NCI-H1417 treated with DMSO at 0.1 percent for 48 hours (cell line): ENCODE measurements around the gene LCAT.
"Not testable (repeated sequence)": the region's sequence is repeated elsewhere in the genome, so short reads cannot be mapped to it uniquely, and the experiment has no call there.

Experiments
- DNase-seq: peaks from one replicate; lab custom pipeline; 2025; lab: John Stamatoyannopoulos, UW

The LCAT gene

DNA sequence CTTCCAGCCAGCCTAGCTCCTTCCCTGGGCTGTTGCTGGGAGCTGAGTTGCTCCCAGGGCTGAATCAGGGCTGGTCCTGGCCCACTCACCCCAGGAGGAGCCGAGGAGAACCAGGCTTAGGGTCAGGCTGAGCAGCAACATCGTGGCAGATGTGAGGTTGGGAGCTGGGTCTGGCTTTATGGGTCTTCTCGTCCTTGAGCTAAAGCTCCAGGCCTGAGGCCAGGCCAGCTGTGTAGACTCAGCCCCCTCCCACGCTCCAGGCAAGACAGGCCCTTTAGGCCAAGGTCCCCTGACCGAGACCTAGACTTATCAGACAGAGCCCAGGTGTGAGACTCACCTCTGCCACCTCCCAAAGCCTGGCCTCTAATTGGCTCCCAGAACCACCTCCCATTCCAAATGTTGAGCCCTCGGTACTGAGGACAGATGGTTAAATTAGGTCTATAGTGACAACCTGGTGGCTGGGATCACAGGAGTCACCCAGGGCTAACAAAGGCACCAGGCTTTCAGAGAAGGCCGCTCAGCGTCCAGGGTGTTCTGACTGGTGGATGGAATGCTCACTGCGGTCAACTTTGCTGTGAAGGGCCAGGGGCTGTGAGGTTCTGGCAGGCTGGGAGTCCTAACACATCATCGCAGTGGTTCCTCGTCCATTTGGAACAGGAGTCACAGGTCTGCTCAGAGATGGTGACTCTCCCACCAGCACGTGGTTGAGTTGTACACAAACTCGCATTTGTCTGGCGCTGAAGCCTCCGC is 12.0 kb downstream of the LCAT start, which contains the start of gene CTRL:
Gene CTRL (minus strand): TSS at position 151 of the 750 bp plus-strand sequence. CDS start 10 bp downstream, at position 141.
- DNase-seq: no peak

DNA sequence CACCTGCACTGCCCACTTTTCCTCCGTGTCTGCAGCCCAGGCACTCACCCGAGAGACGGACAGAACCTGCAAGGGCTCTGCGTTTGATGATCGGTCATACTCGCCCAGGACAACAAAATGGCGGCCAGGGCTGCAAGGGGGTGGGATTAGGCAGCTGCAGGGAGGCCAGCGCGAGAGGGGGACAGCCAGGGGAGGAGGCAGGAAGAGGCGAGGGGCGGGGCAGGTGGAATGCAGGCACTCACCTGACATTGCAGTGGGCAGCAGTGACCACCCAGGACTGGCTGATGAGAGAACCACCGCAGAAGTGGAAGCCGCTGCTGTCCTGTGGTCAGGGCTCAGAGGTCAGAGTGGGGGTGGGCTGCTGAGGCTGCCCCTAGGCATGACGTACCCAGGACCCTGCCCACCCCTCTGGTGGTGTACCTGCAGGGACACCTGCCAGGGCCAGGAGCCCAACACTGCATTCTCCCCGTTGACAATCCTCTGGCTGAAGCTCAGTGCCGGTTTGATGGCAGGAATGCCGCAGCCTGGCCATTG is 13.2 kb downstream of the LCAT start:
- DNase-seq: no peak

DNA sequence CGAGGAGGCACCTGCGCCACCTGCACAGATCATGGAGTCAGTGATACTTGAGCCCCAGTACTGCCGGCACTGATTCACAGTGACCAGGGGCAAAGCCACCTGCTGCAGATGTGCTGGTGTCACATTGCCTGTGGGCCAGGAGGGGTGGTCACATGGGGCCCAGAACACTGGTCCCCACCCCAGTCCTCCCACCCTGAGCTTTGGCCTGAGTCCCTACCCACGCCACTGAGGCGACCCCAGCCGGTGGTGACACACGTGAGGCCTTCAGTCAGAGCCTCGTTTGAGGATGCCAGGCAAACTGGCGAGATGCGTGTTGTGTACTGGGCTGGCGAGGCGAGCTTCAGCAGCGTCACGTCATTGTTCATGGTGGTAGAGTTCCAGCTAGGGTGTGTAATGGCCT is 13.7 kb downstream of the LCAT start:
- DNase-seq: no peak

DNA sequence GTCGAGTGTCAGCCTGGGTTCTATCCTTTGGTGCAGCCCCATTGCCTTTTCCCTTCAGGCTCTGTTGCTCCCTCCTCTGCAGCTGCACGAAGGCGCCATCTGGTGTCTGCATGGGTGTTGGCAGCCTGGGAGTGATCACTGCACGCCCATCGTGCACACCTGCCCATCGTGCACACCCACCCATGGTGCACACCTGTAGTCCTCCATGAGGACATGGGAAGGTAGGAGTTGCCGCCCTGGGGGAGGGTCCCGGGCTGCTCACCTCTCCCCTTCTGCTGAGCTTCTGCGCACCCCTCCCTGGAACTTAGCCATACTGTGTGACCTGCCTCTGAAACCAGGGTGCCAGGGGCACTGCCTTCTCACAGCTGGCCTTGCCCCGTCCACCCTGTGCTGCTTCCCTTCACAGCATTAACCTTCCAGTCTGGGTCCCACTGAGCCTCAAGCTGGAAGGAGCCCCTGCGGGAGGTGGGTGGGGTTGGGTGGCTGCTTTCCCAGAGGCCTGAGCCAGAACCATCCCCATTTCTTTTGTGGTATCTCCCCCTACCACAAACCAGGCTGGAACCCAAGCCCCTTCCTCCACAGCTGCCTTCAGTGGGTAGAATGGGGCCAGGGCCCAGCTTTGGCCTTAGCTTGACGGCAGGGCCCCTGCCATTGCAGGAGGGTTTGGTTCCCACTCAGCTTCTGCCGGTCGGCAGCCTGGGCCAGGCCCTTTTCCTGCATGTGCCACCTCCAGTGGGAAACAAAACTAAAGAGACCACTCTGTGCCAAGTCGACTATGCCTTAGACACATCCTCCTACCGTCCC is 15.2 kb downstream of the LCAT start:
- no peak for DNase-seq

DNA sequence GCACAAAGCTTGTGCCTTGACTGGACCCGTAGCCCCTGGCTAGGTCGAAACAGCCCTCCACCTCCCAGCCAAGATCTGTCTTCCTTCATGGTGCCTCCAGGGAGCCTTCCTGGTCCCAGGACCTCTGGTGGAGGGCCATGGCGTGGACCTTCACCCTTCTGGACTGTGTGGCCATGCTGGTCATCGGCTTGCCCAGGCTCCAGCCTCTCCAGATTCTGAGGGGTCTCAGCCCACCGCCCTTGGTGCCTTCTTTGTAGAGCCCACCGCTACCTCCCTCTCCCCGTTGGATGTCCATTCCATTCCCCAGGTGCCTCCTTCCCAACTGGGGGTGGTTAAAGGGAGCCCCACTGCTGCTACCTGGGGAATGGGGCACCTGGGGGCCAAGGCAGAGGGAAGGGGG is 15.8 kb downstream of the LCAT start:
- no peak for DNase-seq

DNA sequence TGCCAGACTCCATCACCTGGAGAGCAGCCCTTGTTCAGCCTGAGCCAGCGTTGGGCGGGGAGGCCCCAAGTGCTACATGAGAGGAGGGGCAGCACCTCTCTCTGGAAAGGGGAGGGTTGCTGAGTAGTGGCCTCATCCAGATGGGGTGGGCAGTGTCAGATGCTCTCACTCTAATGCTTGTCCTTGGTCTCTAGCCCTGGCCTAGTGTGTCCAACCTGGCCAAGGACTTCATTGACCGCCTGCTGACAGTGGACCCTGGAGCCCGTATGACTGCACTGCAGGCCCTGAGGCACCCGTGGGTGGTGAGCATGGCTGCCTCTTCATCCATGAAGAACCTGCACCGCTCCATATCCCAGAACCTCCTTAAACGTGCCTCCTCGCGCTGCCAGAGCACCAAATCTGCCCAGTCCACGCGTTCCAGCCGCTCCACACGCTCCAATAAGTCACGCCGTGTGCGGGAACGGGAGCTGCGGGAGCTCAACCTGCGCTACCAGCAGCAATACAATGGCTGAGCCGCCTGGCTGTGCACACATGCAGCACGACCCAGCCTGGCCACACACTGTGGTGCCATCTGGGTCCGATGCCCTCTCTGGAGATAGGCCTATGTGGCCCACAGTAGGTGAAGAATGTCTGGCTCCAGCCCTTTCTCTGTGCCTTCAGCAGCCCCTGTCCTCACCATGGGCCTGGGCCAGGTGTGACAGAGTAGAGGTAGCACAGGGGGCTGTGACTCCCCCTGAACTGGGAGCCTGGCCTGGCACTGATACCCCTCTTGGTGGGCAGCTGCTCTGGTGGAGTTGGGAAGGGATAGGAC is 16.6 kb downstream of the LCAT start:
- no peak for DNase-seq

DNA sequence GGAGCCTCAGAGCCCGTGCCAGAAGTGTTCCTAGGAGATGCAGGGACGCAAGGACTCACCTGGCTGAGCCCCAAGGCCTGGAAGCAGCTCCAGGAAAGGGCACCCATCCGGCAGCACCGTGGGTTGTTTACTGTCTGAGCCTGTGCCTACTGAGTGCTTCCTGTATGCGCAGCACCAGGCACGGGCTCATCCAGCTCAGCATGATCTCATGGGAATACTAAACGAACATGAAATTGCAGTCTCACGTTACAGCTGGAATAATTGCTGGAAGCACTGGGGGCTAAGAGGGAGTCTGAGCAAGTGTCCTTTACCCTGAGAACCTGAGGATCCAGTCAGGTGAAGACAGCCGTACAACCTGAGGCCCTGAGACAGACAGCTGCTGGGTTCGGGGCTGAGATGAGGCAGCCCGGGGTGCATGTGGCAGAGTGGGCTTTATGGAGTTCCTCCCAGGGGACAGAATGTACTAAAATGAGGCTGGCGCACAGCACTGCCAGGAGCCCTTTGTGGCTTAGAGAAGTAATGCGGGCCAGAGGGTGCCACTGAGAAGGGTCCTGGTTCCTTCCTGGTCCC is 17.7 kb downstream of the LCAT start:
- peak; percentile 46 for DNase-seq

DNA sequence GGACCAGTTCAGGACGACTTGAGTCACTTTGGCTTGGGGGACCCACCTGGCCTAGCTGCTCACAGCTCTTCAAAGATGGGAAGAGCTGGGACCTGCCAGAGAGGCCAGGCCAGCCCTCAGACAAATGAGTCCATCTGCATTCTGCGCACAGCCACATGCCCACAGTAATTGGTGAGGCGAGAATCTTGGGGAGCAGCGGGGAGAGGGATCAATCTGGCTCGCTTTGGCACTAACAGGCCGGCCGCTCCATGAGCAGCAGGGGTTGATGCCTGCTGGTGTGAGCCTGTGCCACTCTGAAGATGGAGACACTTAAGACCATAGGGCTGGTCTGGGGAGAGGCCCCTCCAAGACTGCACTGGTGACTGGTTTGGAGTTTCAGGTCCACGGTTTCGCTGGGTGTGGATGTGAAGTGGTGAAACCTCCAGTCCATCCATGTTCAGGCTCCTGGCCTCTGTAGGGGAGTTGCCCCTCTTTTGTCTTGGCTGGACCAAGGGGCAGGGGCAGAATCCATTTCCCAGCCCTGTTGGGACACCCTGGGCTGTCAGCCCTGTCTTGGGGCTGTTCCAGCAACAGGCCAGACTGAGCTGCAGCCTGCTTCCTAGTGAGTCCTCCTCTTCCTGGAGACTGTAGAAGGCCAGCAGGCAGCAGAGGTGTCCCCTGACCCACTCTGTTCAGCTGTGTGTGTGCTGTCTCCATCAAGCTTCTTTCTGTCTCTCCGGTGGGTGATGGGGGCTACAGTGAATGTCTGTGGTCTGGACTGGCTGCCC is 19.6 kb downstream of the LCAT start:
- DNase-seq: no peak

DNA sequence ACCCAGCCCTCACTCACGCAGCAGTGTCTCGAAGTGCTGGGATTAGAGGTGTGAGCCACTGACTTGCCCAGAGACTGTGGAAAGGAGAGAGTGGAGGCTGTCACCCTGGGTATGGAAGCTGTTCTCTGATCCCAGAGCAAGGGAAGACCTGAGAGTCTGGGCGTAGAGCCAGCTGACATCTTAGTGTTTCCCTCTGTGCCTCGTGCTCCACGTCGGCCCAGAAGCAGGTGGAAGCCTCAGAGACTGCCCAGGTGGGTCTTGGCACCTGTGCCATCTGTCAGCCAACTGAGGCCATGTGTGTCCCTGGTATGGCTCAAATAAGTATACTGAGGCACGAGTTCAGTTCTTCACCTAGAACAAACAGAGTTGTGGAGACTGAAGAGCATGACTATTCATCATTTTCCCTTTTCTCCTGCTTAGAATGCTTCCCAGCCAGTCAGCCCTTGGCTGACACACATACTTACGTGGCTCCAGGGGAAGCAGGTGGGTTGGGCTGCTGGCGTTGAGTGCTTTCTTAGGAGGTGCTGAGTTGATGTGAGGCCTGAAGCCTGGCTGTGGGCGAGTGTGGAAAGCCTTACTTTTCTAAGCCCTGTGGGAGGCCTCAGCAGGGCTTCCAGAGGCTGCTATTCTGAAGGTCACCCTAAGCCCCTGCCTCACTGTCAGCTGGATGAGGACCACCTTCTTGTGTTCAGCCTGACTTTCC is 20.4 kb downstream of the LCAT start:
- no peak for DNase-seq

DNA sequence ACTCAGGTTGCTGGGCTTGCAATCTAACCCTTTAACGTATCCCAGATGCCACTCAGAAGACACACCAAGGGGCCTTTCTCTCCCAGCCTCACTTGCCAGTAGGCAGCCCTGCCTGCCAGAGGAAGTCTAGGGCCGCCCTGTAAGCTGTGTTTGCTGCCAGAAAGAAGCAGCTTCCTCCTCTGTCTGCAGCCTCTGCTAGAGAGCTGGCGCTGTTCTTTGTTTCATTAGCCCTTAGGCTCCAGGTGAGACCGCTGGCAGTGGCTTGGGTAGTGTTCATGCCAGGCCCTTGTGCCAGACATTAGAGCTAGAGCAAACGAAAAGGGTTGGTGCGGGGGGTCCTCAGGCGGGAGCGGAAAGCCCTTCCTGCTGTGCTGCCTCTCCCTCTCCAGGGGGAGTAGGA is 21.2 kb downstream of the LCAT start:
- no peak for DNase-seq

DNA sequence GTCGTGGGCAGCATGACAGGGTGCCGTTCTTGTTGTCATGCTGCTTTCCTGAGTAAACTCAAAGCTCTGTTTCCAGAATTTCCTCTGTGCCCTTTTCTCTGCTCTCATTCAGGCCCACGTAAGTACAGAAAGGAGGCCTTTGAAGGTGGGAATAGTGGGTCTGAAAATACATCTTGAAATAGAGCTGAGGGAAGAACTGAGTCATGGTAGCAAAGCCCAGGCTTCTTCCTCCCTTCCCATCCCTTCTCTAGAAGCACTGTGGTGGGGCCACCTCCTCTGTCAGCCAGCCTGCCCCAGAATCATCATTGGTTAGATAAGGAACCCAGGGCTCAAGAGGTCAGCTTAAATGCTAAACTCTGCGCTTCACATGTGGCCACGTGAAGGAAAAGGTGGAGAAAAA is 21.7 kb downstream of the LCAT start:
- DNase-seq: no peak

DNA sequence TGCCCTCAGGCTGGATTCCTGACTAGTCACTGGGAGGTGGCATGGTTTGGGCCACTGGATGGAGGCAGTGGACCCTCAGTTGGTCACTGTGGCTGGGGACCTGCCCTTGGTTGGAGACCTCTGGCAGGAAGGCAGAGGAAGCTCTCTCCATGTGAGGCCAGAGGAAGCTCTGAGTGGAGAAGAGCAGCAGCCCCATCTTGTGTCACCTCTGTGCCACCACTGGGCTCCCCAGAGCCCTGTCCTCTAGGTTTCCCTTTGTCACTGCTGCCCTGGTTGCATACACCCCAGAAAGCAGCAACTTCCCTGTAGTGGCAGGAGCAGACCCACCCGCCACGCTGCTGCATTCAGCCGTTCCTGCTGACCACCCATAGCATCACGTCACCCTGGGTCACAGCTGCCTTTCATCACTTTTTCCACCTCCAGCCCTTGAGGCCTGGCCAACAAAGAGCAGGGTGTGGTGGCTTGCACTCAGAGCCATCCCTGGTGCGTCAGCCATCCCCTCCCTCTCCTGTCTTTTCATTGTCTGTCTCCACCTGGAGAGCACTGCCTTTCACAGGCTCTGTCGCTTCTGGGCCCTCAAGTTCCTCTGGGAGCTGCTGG is 24.2 kb downstream of the LCAT start:
- no peak for DNase-seq

DNA sequence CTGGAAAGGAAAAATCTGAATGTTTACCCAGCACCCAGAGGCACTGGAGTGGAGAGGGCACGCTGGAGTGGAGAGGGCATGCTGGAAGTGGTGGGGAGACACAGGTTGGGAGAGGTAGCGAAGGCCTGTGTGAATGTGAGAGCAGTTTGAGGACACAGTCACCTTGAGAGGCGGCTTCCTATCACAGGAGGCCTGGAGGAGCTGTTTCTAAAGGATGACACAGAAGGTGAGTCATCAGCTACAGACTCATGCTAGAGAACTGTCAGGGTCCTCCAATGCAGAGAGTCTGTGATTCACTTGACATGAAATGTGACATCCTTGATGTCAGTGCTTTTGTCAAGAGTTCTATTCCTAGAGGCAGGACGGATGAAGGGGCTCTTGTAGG is 26.1 kb downstream of the LCAT start:
- DNase-seq: no peak

DNA sequence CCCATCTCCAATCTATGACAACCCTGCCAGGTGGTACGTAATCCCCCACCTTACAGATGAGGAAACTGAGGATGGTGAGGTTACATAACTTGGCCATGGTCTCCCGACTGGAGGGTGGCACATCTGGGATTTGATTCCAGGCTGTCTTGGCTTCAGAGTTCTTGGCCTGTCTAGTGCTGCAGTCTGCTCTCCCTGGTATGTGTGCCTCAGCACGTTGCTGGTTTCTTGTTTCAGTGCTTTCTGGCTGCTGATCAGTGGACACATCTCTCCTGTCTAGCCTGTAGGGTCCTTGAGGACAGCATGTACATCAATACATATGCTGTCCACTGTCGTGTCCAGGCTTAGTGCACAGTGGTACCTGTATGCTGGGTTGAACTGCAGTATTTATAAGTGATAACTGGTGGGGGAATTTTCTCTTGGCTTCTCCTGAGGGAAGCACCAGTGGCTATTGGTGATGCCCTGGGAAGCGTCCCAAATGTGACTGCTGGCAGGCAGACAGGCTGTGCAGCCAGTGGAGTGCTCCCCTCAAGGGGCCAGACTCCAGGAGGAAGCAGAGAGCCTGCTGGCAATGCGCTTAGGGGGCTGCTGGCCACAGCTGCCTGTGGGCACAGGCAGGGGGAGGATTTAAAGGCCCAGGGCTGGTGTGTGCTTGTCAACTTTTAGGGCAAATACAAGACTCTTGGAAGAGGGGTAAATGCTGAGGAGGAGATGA is 26.6 kb downstream of the LCAT start:
- DNase-seq: no peak

DNA sequence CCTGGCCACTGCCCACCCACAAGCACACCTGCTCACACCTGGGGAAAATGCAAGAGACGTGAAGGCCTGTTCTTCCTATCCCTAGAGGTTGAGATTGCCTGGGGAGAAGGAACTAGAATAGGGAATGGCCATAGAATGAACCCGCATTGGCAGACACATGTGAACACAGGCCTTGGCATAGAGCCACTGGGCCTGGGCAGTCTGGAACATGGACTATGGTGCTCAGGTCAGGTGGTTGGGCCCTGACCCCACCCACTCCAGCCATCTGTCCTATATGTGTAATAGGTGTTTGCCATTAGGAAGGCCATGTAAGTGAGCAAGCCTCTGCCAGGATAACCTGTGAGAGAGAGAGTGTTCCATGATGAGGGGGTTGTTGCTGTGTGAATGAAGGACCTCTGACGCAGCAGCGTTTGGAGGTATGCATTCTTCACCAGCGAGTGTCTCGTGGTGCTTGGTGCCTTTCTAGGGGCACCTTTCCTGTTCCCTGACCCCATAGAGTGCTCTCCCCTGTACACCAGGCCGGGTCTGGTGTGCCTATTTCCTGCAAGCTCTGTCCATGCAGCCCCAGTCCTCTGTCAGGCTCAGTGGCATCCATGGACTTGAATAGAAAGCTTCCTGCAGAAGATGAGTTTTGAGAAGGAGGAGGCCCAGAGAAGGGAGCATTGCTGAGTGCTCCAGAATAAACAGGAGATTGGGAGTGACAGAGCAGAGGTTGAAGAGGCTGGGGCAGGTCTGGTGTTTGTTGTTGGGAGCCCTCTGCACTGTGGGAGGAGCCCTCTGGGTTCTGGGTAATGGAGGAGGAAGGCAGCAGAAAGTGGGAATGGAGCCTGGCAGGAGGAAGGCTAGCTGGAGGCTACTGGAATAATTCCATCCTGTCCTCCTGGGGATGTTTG is 27.8 kb downstream of the LCAT start:
- DNase-seq: no peak

DNA sequence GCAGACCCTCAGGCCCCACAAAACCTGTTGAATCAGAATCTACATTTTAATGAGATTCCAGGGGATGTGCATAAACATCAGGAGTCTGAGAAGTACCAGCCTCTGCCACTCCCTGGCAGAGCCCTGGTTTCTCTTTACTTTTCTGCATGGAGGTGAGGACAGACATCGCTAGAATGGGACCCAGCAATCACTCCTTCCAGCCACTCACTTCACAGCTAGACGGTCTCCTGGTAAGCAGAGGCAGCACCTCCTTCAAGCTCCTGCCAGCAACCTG is 28.5 kb downstream of the LCAT start:
- DNase-seq: not testable (repeated sequence)

DNA sequence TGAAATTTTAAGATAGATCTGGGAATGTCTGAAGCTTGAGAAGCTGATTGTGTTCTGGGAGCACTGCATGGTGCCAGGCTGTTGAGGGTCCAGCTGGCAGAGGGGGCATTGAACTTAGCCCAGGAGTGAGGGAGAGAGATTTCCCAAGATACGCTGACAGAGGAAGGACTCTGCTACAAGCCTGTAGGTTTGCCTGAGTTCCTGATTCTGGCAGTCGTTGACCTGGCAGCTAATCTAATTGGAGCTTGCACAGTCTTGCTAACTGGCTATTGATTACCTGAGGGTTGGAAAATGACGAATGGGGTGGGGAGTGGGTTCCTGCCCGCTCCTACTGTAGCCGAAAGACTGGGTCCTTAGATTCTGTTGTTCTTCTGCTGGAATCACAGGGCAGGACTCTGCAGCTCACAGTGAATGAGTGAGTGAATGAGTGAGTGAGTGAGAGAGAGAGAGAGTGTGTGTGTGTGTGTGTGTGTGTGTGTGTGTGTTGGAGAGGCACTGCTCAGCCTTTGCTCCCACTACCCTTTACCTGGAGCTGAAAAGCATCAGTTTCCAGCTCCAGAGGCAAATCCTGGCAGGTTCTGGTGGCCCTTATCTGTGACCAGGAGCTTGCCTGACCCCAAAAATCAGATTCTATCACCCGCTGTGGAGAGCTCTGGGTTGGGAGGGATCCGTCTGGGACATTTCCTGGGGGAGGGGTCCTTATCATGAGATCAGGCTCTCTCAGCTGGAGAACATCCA is 29.0 kb downstream of the LCAT start:
- no peak for DNase-seq

DNA sequence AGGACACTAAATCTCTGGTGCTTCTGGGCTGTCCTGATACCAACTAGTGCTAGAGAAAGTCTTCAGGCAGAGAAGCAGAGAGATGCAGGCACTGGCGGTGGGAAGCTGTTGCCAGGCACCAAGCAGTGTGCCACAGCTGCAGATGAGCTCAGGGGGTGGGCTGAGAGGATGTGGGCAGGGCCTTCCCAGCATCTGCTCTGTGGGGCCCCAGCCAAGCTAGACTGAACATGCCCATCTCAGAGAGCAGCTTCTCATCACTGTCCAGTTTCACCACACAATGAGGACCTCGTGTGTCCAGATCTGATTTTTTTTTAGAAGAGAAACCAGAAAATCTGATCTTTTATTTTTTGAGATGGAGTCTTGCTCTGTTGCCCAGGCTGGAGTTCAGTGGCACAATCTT is 33.8 kb downstream of the LCAT start:
- no peak for DNase-seq
